TTC549 (cell line): ENCODE data around the gene KDM5D.

ENCODE experiments used
- FAIRE-seq: peaks from 2 replicates; lab custom pipeline; 2012; peaks lifted over from hg19 to GRCh38; lab: Jason Lieb, UNC

The KDM5D gene

DNA sequence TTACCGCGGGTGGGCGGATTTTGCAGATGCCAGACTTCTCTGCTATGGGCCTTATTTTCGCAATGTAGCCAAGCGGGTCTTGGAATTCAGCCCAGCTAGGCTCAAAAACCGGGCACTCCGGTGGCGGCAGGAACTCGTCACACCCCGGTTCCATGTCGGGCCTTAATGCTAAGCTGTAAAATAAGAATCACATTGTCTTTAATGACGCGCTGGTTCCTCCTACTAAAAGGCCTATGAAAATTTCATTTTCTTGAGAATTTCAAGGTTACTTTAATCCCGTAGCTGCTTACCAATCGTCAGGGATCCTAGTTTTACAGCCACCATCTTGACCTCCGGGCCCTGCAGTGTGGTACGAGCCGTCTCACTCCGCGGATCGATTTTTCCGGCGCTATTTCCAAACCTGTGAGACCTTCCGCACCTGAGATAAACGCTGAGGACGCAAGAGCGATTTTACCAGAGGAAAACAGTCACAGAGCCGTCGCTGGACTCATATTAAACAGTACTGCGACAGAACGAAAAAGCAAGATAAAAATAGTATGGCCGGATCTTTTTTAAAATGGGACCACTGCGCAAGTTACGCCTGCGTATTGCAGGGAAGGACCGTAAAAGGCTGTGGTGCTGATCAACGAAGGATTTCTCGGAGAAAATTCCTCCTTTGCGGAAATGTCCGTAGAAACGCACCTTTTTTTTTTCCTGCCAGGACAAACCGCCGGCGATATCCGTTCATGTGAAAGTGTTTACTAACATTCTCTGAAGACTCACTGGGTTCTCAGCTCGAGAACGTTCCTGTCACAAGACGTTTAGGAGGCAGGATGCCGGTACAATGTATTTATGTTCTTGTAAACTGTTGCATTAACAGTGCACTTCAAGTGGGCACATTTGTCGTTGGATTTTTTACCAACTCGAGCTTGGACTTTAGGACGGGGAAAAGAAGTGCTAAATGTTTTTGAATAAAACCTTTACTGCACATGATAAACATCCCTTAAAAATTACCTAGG is at the start of gene KDM5D:
Gene KDM5D, minus strand, starts transcription at position 346 of the 998 bp plus-strand sequence. Its CDS starts 192 bp downstream, at position 154.
- FAIRE-seq = no peak

DNA sequence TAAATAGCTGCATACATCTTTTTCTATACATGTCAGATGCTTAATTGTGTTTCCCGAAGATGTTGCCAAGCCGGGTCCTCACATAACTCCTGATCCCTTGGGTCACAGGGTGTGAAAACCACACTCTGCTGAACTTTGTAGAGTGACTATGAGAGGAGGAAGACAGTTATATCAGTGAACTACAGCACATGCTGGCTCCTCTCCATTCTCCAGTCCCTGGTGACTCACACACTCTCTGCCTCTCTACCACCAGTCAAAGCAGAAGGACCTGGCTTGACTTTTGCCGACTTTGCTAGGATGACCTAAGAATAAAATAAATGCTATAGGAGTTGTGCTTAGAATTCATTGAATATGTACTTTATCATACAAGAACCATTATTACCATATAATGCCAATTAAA is 23.8 kb upstream of the KDM5D start:
- no peak for FAIRE-seq

DNA sequence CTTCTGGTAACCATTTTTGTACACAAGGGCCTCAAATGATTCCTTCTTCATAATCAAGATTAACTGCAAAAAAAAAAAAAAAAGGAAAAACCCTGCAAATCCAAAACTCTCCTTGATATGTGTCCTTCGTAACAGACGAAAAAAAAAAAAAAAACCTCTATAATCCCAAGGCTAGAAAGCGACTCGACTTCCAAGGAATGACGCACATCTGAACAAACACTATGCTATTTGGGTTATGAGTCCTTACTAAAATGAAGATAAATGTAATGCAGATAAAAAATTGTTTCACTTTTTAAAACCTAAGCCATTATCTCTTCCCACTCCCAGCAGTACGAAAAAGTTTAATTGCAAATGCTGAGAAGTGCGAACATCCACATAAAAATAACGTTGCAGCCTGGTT is 1.2 kb downstream of the KDM5D start:
- no peak for FAIRE-seq

DNA sequence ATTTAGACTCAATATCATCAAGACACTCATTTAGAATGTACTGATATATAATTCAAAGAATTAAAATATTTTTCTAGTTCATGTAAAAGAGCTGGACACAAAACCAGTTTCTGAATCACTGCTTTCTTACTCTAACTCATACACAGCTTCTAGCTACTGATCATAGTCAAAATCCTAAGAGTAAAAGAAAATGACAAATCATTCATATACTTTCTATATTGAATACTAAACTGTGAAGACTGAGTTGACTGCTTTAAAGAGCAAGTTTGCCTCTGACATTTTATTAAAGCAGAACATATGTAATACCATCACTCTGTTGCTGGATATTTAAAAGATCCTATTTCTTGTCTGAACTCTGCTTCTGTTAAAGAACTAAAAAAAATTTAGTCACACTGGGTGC is 2.4 kb downstream of the KDM5D start:
- FAIRE-seq = no peak

GRCh38 chrY:19734425-19734824 is 10.1 kb downstream of the KDM5D start:
- no peak for FAIRE-seq

GRCh38 chrY:19717950-19718349 is 26.6 kb downstream of the KDM5D start:
- FAIRE-seq = no peak

GRCh38 chrY:19717146-19717545 is 27.4 kb downstream of the KDM5D start:
- FAIRE-seq = no peak

DNA sequence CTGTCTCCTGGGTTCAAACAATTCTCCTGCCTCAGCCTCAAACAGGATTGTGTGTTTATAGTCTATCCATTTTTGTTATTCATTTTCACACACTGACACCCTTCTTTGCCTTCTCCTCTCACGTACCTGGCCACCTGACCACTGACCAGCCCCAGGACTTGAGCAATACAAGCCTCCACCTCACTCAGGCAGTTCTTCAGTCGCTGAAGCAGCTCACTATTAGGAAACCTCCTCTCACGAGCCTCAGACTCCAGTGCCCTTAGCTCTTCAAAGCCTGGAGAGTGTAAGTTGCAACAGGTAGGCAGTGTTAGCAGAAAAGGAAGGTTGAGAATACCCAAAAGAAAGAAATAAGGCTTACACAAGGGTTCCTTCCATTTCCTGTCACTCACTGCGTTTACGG is 29.3 kb downstream of the KDM5D start:
- FAIRE-seq = no peak

DNA sequence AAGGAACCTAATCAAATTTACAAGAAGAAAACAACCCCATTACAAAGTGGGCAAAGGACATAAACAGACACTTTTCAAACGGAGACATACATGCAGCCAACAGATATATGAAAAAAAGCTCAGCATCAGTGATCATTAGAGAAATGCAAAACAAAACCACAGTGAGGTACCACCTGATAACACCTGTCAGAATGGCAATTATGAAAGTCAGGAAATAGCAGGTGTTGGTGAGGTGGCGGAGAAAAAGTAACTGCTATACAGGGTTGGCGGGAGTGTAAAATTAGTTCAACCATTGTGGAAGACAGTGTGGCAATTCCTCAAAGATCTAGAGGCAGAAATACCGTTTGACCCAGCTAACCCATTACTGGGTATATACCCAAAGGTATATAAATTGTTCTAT is 31.1 kb downstream of the KDM5D start:
- no peak for FAIRE-seq

DNA sequence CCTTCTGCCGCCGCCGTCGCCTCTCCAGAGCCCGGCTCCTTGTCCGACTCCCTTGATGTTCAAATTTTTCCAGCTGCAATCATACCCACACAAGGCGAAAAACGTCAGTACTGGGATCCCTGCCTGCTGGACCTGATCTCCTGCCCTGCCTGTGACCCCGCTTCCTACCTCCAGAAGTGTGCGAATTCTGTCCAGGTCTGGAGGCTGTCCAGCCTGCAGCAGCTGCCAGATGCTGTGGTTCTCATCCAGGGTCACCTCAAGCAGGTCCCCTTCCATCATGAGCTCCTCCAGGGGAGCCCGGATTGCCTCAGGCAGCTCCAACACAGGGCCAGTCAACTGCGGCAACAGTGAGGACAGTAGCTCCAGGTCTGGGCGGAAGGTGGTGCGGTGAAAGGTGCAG is 38.3 kb downstream of the KDM5D start:
- FAIRE-seq = no peak

DNA sequence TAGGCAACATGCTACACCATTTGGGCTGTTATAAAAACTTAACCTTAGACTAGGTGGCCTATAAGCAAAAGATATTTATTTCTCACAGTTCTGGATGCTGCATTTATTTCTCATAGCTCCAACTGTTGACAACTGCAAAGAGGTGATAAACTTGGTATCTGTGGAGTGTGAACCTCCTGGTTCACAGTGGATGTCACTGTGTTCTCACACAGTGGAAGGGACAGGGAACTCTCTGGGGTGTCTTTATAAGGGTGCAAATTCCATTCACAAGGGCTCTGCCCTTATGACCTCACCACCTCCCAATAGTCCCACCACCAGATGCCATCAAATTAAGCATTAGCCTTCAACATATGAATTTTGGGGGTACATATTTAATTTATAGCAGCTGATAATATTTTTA is 46.0 kb downstream of the KDM5D start:
- no peak for FAIRE-seq

DNA sequence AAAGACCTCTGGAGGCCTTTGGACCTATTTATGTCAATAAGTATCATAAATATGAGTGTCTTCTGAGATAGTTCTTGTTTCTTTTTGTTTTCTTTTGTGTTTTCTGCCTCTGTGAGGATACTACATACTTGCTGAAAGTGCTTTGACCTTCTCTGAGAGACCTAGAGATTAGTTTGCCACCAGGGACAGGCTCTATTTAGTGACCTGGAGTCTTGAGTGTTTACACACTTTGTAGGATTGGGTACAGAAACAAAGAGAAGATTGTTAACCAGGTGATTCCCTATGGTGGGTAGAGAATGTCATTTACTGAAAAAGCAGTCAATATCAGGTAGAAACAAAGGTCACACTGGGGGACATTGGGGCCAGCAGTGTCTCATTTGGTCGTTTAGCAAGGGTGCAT is 63.7 kb downstream of the KDM5D start:
- no peak for FAIRE-seq
